ENCODE results near the gene BCL6.

Gene BCL6

DNA sequence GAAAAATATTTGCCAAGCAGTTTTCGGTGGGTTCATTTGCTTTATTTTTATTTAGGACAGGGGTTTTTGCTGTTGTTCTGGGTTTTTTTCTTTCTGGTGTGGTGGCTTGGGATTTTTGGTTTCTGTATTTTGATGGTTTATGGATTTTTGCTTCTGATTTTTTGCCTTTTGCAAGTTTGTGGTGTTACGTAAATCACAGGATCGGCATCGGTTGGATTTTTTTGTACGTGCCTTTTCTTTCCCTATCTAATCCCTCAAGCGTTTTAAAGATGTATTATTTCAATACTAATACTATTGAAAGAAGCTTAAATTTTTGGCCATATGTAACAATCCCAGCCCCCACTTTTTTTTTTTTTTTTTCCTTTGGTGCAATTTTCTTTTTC is 782 bp upstream of the BCL6 start:
- Histone ChIP-seq H4K8ac (ENCODE audit: low read depth, low read length) (no peak overlapping the region), H3K27me3 (ENCODE audit: insufficient read depth, low read length) (no peaks in the 10 kb centered on the region), H3K36me3 (ENCODE audit: control insufficient read depth in 1 of 2, insufficient read depth in 2 of 2, low read length in 2 of 2) (no peaks in the 10 kb centered on the region), H2BK5ac (ENCODE audit: low read depth, low read length, poor library complexity) (no peak overlapping the region), H3K23ac (ENCODE audit: low read length) (no peak overlapping the region), H3K9me3 (ENCODE audit: insufficient read depth, low read depth, low read length) (no peaks in the 10 kb centered on the region), H3K79me2 (ENCODE audit: control insufficient read depth, insufficient read depth, low read length, poor library complexity) (peaks cover 13% of the 10 kb centered on the region), H3K4me2 (ENCODE audit: low read length) (peak overlapping the region; percentile 73), H3K79me1 (ENCODE audit: low read length) (peaks cover 25% of the 10 kb centered on the region), H3K4me1 (ENCODE audit: control insufficient read depth in 1 of 2, insufficient read depth in 2 of 2, low read length in 2 of 2) (peaks cover 3 to 11% of the 10 kb centered on the region in 2 experiments), H3K18ac (ENCODE audit: low read length) (no peak overlapping the region), H2AK5ac (ENCODE audit: low read length) (no peak overlapping the region), H3K27ac (ENCODE audit: low read depth, low read length) (peak overlapping the region; percentile 21), H3K14ac (ENCODE audit: low read length) (no peak overlapping the region), H2AFZ (ENCODE audit: insufficient read depth, low read length, poor library complexity) (no peak overlapping the region), H2BK120ac (ENCODE audit: insufficient read depth, low read length, poor library complexity) (no peak overlapping the region), H4K12ac (ENCODE audit: low read depth, low read length) (no peak overlapping the region), H3K4me3 (ENCODE audit: low read depth, low read length) (no peak overlapping the region), H3K4ac (ENCODE audit: low read depth, low read length) (no peak overlapping the region), H2BK12ac (ENCODE audit: low read length) (no peak overlapping the region), H4K91ac (ENCODE audit: low read depth, low read length) (no peak overlapping the region), H3K9ac (ENCODE audit: low read length) (no peak overlapping the region)
- no CpG with 5 or more reads among the region's 6 CpGs for WGBS (ENCODE audit: extremely low coverage, insufficient coverage, insufficient read length)
- peak in 1 of 2 donors; percentile 66 for DNase-seq

DNA sequence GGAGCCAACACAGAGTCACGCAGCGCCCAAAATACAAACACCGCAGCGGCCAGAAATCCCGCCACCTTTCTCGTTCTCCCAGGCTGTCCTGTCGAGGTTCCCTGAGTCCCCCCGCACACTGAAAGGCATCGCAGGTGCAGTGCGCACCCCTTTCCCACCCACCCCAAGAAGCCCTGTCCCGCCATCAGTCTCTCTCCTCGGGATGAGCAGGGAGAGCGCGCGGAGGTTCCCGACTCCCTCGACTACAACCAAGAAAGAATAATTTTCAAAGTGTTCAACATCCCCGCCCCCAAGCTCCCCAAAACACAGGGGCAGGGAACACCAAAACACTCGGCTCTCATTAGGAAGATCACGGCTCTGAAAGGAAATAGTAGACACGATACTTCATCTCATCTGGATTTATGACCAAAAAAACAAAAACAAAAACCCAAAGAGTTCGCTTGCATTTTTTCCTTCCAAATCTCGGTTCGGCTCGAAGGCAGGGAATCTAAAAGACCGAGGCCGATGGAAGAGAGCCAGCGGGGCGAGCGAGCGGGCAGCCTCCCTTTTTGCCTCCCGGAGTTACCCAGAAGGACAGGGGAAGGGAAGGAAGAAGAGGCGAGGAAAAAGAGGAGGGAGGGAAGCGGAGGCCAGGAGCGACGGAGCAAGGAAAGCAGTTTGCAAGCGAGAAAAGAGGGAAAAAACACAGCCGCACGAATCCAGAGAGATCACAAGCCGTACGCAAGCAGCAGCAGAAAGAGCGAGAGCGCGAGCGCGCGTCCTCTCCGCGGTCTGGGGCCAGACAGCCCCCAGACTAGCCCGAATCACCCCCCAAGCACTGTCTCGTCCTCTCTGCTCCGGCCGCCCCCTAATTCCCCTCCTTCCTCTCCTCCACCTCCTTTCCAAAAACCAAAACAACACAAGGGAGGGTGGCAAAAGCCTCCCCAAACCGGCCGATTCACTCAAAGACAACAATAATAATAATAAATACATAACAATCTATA is 808 bp downstream of the BCL6 start:
- Histone ChIP-seq H2BK120ac (ENCODE audit: insufficient read depth, low read length, poor library complexity) (peak overlapping the region; percentile 25), H3K27me3 (ENCODE audit: insufficient read depth, low read length) (no peaks in the 10 kb centered on the region), H3K4ac (ENCODE audit: low read depth, low read length) (peak overlapping the region; percentile 95), H3K9me3 (ENCODE audit: insufficient read depth, low read depth, low read length) (no peaks in the 10 kb centered on the region), H3K79me1 (ENCODE audit: low read length) (peaks cover 26% of the 10 kb centered on the region), H3K14ac (ENCODE audit: low read length) (peak overlapping the region; percentile 50), H3K79me2 (ENCODE audit: control insufficient read depth, insufficient read depth, low read length, poor library complexity) (peaks cover 13% of the 10 kb centered on the region), H3K23ac (ENCODE audit: low read length) (no peak overlapping the region), H4K91ac (ENCODE audit: low read depth, low read length) (peak overlapping the region; percentile 53), H3K9ac (ENCODE audit: low read length) (peak overlapping the region; percentile 83), H3K36me3 (ENCODE audit: control insufficient read depth in 1 of 2, insufficient read depth in 2 of 2, low read length in 2 of 2) (no peaks in the 10 kb centered on the region), H4K8ac (ENCODE audit: low read depth, low read length) (peak overlapping the region; percentile 61), H2BK12ac (ENCODE audit: low read length) (peak overlapping the region; percentile 46), H4K12ac (ENCODE audit: low read depth, low read length) (no peak overlapping the region), H2BK5ac (ENCODE audit: low read depth, low read length, poor library complexity) (peak overlapping the region; percentile 34), H3K4me3 (ENCODE audit: low read depth, low read length) (peak overlapping the region; percentile 76), H2AFZ (ENCODE audit: insufficient read depth, low read length, poor library complexity) (peak overlapping the region; percentile 37), H2AK5ac (ENCODE audit: low read length) (no peak overlapping the region), H3K4me2 (ENCODE audit: low read length) (peak overlapping the region; percentile 83), H3K27ac (ENCODE audit: low read depth, low read length) (peak overlapping the region; percentile 60), H3K18ac (ENCODE audit: low read length) (peak overlapping the region; percentile 55), H3K4me1 (ENCODE audit: control insufficient read depth in 1 of 2, insufficient read depth in 2 of 2, low read length in 2 of 2) (peaks cover 6 to 19% of the 10 kb centered on the region in 2 experiments)
- DNase-seq = peak in 1 of 2 donors; percentile 60
- WGBS (ENCODE audit: extremely low coverage, insufficient coverage, insufficient read length) = no CpG with 5 or more reads among the region's 55 CpGs

DNA sequence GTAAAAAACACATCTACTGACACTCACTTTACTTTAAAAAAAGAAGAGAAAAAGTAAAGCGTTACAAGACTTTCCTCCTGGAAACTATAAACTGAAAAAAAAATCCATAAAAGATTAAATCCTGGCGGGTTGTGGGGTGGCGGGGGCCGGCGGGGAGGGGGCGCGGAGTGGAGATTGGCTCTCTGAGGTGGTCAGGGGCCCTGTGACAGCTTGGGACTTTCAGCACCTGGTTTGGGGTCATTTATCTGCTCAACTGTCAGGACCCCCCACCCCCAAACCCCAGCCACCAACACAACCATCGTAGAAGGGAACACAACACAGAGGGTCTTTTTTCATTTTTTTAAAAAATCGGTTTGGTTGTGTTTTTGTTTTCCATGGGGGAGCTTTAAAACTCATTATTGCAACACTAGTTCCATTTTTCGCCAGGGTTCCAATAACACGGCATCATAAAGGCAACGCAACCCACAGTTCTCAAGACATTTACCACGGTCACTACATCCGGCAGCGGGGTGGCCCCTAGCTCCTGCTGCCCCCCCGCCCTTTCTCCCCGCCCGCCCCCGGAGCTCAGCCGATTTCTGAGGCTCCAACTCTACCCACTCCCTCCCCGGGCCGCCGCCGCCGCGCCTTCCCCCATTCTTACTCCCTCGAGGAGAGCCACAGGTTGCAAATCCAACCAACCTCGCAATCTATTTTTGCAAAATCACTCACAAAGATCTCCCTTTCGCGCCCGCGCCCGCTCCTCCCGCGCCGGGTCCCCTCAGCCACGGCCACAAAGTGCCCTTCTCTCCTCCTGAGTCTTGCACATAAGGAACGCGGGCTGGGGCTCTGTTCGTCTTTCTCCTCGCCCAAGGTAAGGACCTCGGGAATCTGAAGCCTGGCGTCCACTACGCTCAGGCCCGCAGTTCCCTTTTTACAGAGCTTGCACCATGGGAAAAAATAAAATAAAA is 1.8 kb downstream of the BCL6 start:
- Histone ChIP-seq H3K27me3 (ENCODE audit: insufficient read depth, low read length) (no peaks in the 10 kb centered on the region), H4K12ac (ENCODE audit: low read depth, low read length) (no peak overlapping the region), H3K79me2 (ENCODE audit: control insufficient read depth, insufficient read depth, low read length, poor library complexity) (peaks cover 13% of the 10 kb centered on the region), H3K27ac (ENCODE audit: low read depth, low read length) (no peak overlapping the region), H2AFZ (ENCODE audit: insufficient read depth, low read length, poor library complexity) (peak overlapping the region; percentile 25), H3K23ac (ENCODE audit: low read length) (no peak overlapping the region), H3K14ac (ENCODE audit: low read length) (peak overlapping the region; percentile 67), H4K8ac (ENCODE audit: low read depth, low read length) (peak overlapping the region; percentile 23), H4K91ac (ENCODE audit: low read depth, low read length) (peak overlapping the region; percentile 74), H3K9me3 (ENCODE audit: insufficient read depth, low read depth, low read length) (no peaks in the 10 kb centered on the region), H2BK120ac (ENCODE audit: insufficient read depth, low read length, poor library complexity) (peak overlapping the region; percentile 25), H2AK5ac (ENCODE audit: low read length) (no peak overlapping the region), H3K4me3 (ENCODE audit: low read depth, low read length) (peak overlapping the region; percentile 76), H3K4me2 (ENCODE audit: low read length) (peak overlapping the region; percentile 83), H2BK5ac (ENCODE audit: low read depth, low read length, poor library complexity) (peak overlapping the region; percentile 26), H3K4ac (ENCODE audit: low read depth, low read length) (peak overlapping the region; percentile 95), H3K79me1 (ENCODE audit: low read length) (peaks cover 27% of the 10 kb centered on the region), H3K9ac (ENCODE audit: low read length) (peak overlapping the region; percentile 77), H3K36me3 (ENCODE audit: control insufficient read depth in 1 of 2, insufficient read depth in 2 of 2, low read length in 2 of 2) (no peaks in the 10 kb centered on the region), H3K4me1 (ENCODE audit: control insufficient read depth in 1 of 2, insufficient read depth in 2 of 2, low read length in 2 of 2) (peaks cover 6 to 17% of the 10 kb centered on the region in 2 experiments), H2BK12ac (ENCODE audit: low read length) (peak overlapping the region; percentile 73), H3K18ac (ENCODE audit: low read length) (peak overlapping the region; percentile 84)
- DNase-seq = peak in 1 of 2 donors; percentile 52
- no CpG with 5 or more reads among the region's 45 CpGs for WGBS (ENCODE audit: extremely low coverage, insufficient coverage, insufficient read length)

Data from trophoblast cell (in vitro differentiated cells and primary cell).